Sigmoid colon (tissue), 7 donors: ENCODE data around the gene HES3. TPM values are rescaled to one million over a fixed set of nuclear protein-coding genes. Genes with fewer than 3 reads are reported as not detected.

ENCODE experiments used
- DNase-seq: peaks from one replicate; pipeline ENCODE4 v3.0.0-alpha.2; 2019
- H3K27ac ChIP-seq, 4 donors: fragments of 200-600 bp; sonication (generic); one replicate each; pipeline ENCODE4 v1.5.1; 2016 to 2019; ENCODE audit warnings: mild to moderate bottlenecking in 1 of 4
- H3K27me3 ChIP-seq, 3 donors: fragments of 200-600 bp; sonication (generic); one replicate each; pipeline ENCODE4 v1.5.1; 2019; ENCODE audit warnings: mild to moderate bottlenecking in 1 of 3
- H3K36me3 ChIP-seq, 4 donors: fragments of 200-600 bp; sonication (generic); one replicate each; pipeline ENCODE4 v1.5.1; 2016 to 2019
- H3K4me1 ChIP-seq, 4 donors: fragments of 200-600 bp; sonication (generic); one replicate each; pipeline ENCODE4 v1.5.1; 2017 to 2019
- H3K4me3 ChIP-seq, 4 donors: fragments of 200-600 bp; sonication (generic); one replicate each; pipeline ENCODE4 v1.5.1; 2017 to 2019; ENCODE audit warnings: mild to moderate bottlenecking in 2 of 4, moderate library complexity in 1 of 4
- H3K9me3 ChIP-seq, 4 donors: fragments of 200-600 bp in 3 of 4; sonication (generic) in 3 of 4; one replicate each; pipeline versions ENCODE4 v1.5.1 to v1.6.1; 2013 to 2019
- EP300 ChIP-seq, 4 donors: sonication (generic); formaldehyde crosslinking; IDR thresholded peaks; one replicate each; pipeline ENCODE4 v1.6.1; 2017; ENCODE audit warnings: antibody characterized with exemption in 4 of 4
- POLR2A ChIP-seq, 2 donors: fragments of 450-650 bp; IDR thresholded peaks; one replicate each; pipeline ENCODE4 v1.6.1; 2016; ENCODE audit warnings: antibody characterized with exemption in 2 of 2, mild to moderate bottlenecking in 2 of 2, moderate library complexity in 2 of 2
- POLR2AphosphoS5 ChIP-seq, 4 donors: sonication (generic); formaldehyde crosslinking; IDR thresholded peaks; one replicate each; pipeline ENCODE4 v1.6.1; 2017; ENCODE audit warnings: antibody characterized with exemption in 4 of 4
- WGBS, 2 donors: extraction: QIAGEN DNeasy Blood & Tissue Kit; methylation state at CpG; one replicate each; pipeline ENCODE4 v1.1.7; 2013; 5-methylcytosine and 5-hydroxymethylcytosine counted together
- intact Hi-C: fragments of 100-400 bp; cut with DNase I; formaldehyde crosslinking; loops from one replicate; pipeline ENCODE4 v1.15.1; 2023
- polyA plus RNA-seq, 3 donors: library from polyadenylated mRNA; stranded (reverse); fragments of 200-250 nt; gene quantifications; one replicate each; pipeline ENCODE4 v1.2.3, GENCODE V29; 2013
- total RNA-seq, 4 donors: library from RNA; depleted of rRNA; stranded (reverse); fragments of >200 nt; gene quantifications; one replicate each; pipeline ENCODE4 v1.1.0, GENCODE V29; 2016
- TF ChIP-seq, protein P1 (sequence below), 4 experiments: fragments of 450-650 bp in 3 of 4; fragments of 200-600 bp in 1 of 4; IDR thresholded peaks; one replicate each; pipeline ENCODE4 v1.5.1; 2016 to 2019; ENCODE audit warnings: antibody characterized with exemption in 4 of 4, mild to moderate bottlenecking in 3 of 4, moderate library complexity in 2 of 4
- donor health status: healthy with polysubstance abuse.
- donor health status: Bipolar disorder and iron deficiency.
- donor health status: healthy.

Gene HES3
- total and polyA plus RNA-seq, 7 donors = not detected

DNA sequence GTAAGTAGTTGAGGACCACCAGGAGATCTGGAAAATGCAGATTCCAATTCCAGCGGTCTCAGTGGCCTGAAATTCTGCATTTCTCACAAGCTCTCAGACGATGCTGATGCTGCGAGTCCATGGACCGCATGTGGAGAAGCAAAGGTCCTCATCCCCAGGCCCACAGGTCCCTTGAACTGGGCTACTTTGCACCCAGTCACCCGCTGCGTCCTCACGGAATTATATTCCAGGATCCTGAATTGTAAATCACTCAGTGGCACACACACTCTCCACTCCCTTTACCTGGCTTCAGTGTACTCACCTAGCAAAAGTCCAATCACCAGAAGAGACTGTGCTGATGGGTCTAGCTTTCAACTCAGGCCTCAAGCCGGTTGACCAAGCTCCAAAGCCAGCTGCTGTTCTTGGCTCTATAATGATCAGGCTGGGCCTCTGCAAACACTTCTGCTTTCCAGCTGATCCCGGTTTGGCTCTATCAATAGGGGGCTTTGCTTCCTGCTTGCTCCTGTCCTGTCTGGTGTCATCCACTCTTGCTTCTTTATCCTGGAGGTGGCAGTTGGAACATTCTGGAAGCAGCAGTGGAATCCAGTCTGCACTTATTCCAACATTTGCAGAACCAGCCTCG lies 43.7 kb upstream of the HES3 start:
- 76 to 87% methylated on average over 10 of the region's 10 CpGs for WGBS, 2 donors
- Histone ChIP-seq H3K4me1 (peaks cover 0 to 40% (median 35%) of the 10 kb centered on the region in 4 donors), H3K36me3 (peaks cover 3 to 22% (median 12%) of the 10 kb centered on the region in 4 donors), H3K27ac (peak overlapping the region; percentile 77 to 85 (median 83)), H3K4me3 (peak overlapping the region; percentile 93 to 100 (median 100)), H3K9me3 (no peaks in the 10 kb centered on the region), H3K27me3 (no peaks in the 10 kb centered on the region)
- no peak for TF ChIP-seq EP300 (IDR thresholded peaks at IDR 0.05)
- TF ChIP-seq POLR2AphosphoS5 (IDR thresholded peaks at IDR 0.05) = no peak
- TF ChIP-seq, protein P1, sequence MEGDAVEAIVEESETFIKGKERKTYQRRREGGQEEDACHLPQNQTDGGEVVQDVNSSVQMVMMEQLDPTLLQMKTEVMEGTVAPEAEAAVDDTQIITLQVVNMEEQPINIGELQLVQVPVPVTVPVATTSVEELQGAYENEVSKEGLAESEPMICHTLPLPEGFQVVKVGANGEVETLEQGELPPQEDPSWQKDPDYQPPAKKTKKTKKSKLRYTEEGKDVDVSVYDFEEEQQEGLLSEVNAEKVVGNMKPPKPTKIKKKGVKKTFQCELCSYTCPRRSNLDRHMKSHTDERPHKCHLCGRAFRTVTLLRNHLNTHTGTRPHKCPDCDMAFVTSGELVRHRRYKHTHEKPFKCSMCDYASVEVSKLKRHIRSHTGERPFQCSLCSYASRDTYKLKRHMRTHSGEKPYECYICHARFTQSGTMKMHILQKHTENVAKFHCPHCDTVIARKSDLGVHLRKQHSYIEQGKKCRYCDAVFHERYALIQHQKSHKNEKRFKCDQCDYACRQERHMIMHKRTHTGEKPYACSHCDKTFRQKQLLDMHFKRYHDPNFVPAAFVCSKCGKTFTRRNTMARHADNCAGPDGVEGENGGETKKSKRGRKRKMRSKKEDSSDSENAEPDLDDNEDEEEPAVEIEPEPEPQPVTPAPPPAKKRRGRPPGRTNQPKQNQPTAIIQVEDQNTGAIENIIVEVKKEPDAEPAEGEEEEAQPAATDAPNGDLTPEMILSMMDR (IDR thresholded peaks at IDR 0.05) = no peak
- TF ChIP-seq POLR2A (IDR thresholded peaks at IDR 0.05) = no peak
- intact Hi-C loops = no loop called here
- DNase-seq = no peak

DNA sequence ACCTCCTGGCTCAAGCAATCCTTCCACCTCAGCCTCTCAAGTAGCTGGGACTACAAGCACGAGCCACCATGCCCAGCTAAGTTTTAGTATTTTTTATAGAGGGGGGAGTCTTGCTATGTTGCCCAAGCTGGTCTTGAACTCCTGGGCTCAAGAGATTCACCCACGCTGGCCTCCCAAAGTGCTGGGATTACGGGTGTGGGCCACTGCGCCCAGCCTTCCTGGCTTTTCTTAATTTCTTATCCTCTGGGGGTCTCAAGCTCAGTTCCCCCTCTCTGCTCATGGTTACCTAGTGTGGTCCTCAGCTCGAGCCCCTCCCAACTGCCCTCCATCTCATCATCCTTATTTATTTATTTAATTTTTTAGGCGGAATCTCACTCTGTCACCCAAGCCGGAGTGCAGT lies 41.7 kb upstream of the HES3 start:
- TF ChIP-seq, protein P1 (IDR thresholded peaks at IDR 0.05) = no peak
- TF ChIP-seq POLR2A (IDR thresholded peaks at IDR 0.05) (no peak), POLR2AphosphoS5 (IDR thresholded peaks at IDR 0.05) (no peak), EP300 (IDR thresholded peaks at IDR 0.05) (no peak)
- intact Hi-C loops = no loop called here
- Histone ChIP-seq H3K27me3 (no peaks in the 10 kb centered on the region), H3K36me3 (peaks cover 0 to 3% (median 2%) of the 10 kb centered on the region in 4 donors), H3K4me3 (no peak overlapping the region), H3K4me1 (peaks cover 0 to 54% (median 50%) of the 10 kb centered on the region in 4 donors), H3K9me3 (no peaks in the 10 kb centered on the region), H3K27ac (no peak overlapping the region)
- 92 to 93% methylated on average over 7 of the region's 7 CpGs for WGBS, 2 donors
- no peak for DNase-seq

DNA sequence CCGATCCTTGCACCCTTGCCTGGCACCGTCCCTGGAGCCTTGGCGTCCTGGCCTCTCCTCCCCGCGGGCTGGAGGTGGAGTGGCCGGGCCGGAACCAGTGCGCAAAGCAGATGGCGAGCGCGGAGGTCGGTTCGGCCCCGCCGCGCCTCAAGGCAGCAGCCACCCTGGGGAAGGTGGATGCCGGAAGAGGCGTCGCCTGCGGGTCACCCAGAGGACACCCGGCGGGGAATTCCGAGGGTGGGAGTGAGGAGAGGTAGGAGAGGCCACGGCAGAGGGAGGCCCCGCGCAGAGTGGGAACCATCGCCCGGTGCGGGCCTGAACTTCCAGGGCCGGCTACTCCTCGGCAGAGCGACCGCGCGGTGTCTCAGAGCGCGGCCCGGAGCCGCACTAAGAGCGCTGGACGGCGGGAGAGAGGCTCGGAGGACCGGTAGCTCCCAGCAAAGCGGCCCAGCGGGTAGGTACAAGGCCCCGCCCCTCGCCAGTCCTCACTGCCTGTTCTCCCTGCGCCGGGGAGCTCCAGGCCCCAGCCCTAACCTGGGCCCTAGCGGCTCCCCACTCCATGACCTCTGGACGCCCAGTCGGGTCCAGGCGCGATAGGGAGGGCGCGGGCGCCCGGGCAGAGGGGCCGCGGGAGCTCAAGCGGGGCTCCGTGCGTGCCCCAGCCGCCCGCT lies 38.0 kb upstream of the HES3 start, which contains the start of gene RNF207:
Gene RNF207 (plus strand): TSS at position 271 of the 671 bp plus-strand sequence. CDS start 417 bp downstream, outside the sequence.
- WGBS, 2 donors = 2 to 4% methylated on average over 66 of the region's 66 CpGs
- TF ChIP-seq POLR2A (IDR thresholded peaks at IDR 0.05) (peak in 1 of 2 donors; percentile 11), POLR2AphosphoS5 (IDR thresholded peaks at IDR 0.05) (peak in 2 of 4 donors; percentile 24 to 38), EP300 (IDR thresholded peaks at IDR 0.05) (no peak)
- Histone ChIP-seq H3K9me3 (no peaks in the 10 kb centered on the region), H3K4me1 (peaks cover 0 to 52% (median 40%) of the 10 kb centered on the region in 4 donors), H3K4me3 (peak within 1 kb of the TSS; percentile 39 to 58 (median 50)), H3K27ac (peak within 1 kb of the TSS; percentile 65 to 84 (median 70)), H3K36me3 (peaks cover 0 to 8% (median 0%) of the 10 kb centered on the region in 4 donors), H3K27me3 (no peaks in the 10 kb centered on the region)
- intact Hi-C loops = loop anchor here (2.0 kb wide), 1 partner anchor 39 kb away; the partner anchor contains the start of gene HES3
- DNase-seq = peak; percentile 79

DNA sequence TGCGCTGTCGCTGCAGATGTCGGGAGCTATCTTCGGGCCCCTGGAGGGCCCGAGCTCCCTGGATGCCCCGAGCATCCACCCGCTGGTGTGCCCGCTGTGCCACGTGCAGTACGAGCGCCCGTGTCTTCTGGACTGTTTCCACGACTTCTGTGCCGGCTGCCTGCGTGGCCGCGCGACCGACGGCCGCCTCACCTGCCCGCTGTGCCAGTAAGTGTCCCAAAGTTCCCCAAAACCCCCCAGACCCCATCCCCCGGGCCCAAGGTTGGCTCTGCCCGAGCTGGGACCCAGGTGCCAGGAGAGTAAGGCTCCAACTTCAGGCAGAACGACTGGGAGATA lies 37.5 kb upstream of the HES3 start:
- intact Hi-C loops = loop anchor here (2.0 kb wide), 1 partner anchor 38 kb away; the partner anchor contains the start of gene HES3
- H3K4me1 ChIP-seq = peaks cover 0 to 52% (median 40%) of the 10 kb centered on the region in 4 donors
- H3K4me3 ChIP-seq = peak overlapping the region; percentile 39 to 58 (median 50)
- TF ChIP-seq EP300 (IDR thresholded peaks at IDR 0.05) = no peak
- TF ChIP-seq POLR2AphosphoS5 (IDR thresholded peaks at IDR 0.05) = no peak
- TF ChIP-seq POLR2A (IDR thresholded peaks at IDR 0.05) = no peak
- TF ChIP-seq, protein P1 (IDR thresholded peaks at IDR 0.05) = no peak
- DNase-seq = no peak
- 21 to 38% methylated on average over 25 of the region's 25 CpGs for WGBS, 2 donors
- peak overlapping the region; percentile 65 to 84 (median 70) for H3K27ac ChIP-seq
- H3K36me3 ChIP-seq = peaks cover 0 to 8% (median 0%) of the 10 kb centered on the region in 4 donors
- H3K9me3 ChIP-seq = no peaks in the 10 kb centered on the region
- no peaks in the 10 kb centered on the region for H3K27me3 ChIP-seq
